NCI-H748 (cell line): ENCODE measurements around the gene DLAT.
"Not testable (repeated sequence)": the region's sequence is repeated elsewhere in the genome, so short reads cannot be mapped to it uniquely, and the experiment has no call there.

Experiments
- DNase-seq: peaks from one replicate; lab custom pipeline; 2025; ENCODE audit not compliant: unreplicated experiment; lab: John Stamatoyannopoulos, UW

The DLAT gene

GRCh38 chr11:112004389-112004788 lies 20.8 kb upstream of the DLAT start:
- no peak for DNase-seq

GRCh38 chr11:112005422-112006094 lies 19.6 kb upstream of the DLAT start:
- no peak for DNase-seq

GRCh38 chr11:112006095-112006441 lies 19.1 kb upstream of the DLAT start:
- peak; percentile 57 for DNase-seq

GRCh38 chr11:112011451-112011850 lies 13.8 kb upstream of the DLAT start:
- DNase-seq: not testable (repeated sequence)

- DNase-seq: no peak
Measured at GRCh38 chr11:112012874-112013273, 12.3 kb upstream of the DLAT start.

- DNase-seq: no peak
Measured at GRCh38 chr11:112013497-112014164, 11.6 kb upstream of the DLAT start.

- DNase-seq: no peak
Measured at GRCh38 chr11:112016088-112016764, 9.0 kb upstream of the DLAT start.

GRCh38 chr11:112016765-112017376 lies 8.3 kb upstream of the DLAT start:
- no peak for DNase-seq

GRCh38 chr11:112017538-112017937 lies 7.7 kb upstream of the DLAT start:
- DNase-seq: no peak

GRCh38 chr11:112019066-112019465 lies 6.1 kb upstream of the DLAT start:
- DNase-seq: no peak

GRCh38 chr11:112023104-112023503 lies 2.1 kb upstream of the DLAT start:
- no peak for DNase-seq

- no peak for DNase-seq
Measured at GRCh38 chr11:112024178-112024772, 933 bp upstream of the DLAT start.

- DNase-seq: peak; percentile 18
Measured at GRCh38 chr11:112025707-112026106, 499 bp downstream of the DLAT start.

- not testable (repeated sequence) for DNase-seq
Measured at GRCh38 chr11:112026784-112027410, 1.7 kb downstream of the DLAT start.

GRCh38 chr11:112029460-112029859 lies 4.3 kb downstream of the DLAT start:
- no peak for DNase-seq

- no peak for DNase-seq
Measured at GRCh38 chr11:112033902-112034301, 8.7 kb downstream of the DLAT start.

GRCh38 chr11:112037527-112037926 lies 12.3 kb downstream of the DLAT start:
- no peak for DNase-seq

GRCh38 chr11:112042161-112042960 lies 17.2 kb downstream of the DLAT start:
- DNase-seq: no peak

- no peak for DNase-seq
Measured at GRCh38 chr11:112042961-112043304, 17.7 kb downstream of the DLAT start.

GRCh38 chr11:112044961-112045360 lies 19.8 kb downstream of the DLAT start:
- no peak for DNase-seq
